M059J (cell line): ENCODE data around the gene GRAP. TPM values are rescaled to one million over a fixed set of nuclear protein-coding genes. Genes with fewer than 3 reads are reported as not detected.
"Not testable (repeated sequence)": the region's sequence is repeated elsewhere in the genome, so short reads cannot be mapped to it uniquely, and the experiment has no call there.

Experiments used
- DNase-seq: peaks from one replicate; pipeline ENCODE4 v3.0.0-alpha.2; 2012; ENCODE audit warnings: low read depth
- total RNA-seq: library from RNA; depleted of rRNA; stranded (reverse); fragments of >200 nt; shearing (Covaris generic); gene quantifications from 2 replicates; pipeline ENCODE4 v1.2.3, GENCODE V29; 2014; rRNA removed

GRAP gene
- 0.07 and 0.59 TPM in 2 replicates for total RNA-seq

GRCh38 chr17:19046782-19047375, at the start of gene GRAP:
GRAP (minus strand) TSS chr17:19046957; CDS start chr17:19046926, 31 bp downstream.
- not testable (repeated sequence) for DNase-seq

- not testable (repeated sequence) for DNase-seq
Observed at GRCh38 chr17:19093684-19094438, 47.1 kb upstream of the GRAP start.

GRCh38 chr17:19092737-19093683, 46.3 kb upstream of the GRAP start:
- not testable (repeated sequence) for DNase-seq

GRCh38 chr17:19090058-19090772, 43.5 kb upstream of the GRAP start:
- DNase-seq = not testable (repeated sequence)

GRCh38 chr17:19088804-19089685, 42.3 kb upstream of the GRAP start:
- DNase-seq = not testable (repeated sequence)

GRCh38 chr17:19077386-19077785, 30.6 kb upstream of the GRAP start:
- not testable (repeated sequence) for DNase-seq

GRCh38 chr17:19076398-19077192, 29.8 kb upstream of the GRAP start:
- not testable (repeated sequence) for DNase-seq

GRCh38 chr17:19070318-19071168, 23.8 kb upstream of the GRAP start:
- not testable (repeated sequence) for DNase-seq

- not testable (repeated sequence) for DNase-seq
Observed at GRCh38 chr17:19064378-19064777, 17.6 kb upstream of the GRAP start.

- not testable (repeated sequence) for DNase-seq
Observed at GRCh38 chr17:19063326-19063956, 16.7 kb upstream of the GRAP start.

- DNase-seq = not testable (repeated sequence)
Observed at GRCh38 chr17:19062718-19063325, 16.1 kb upstream of the GRAP start.

GRCh38 chr17:19062009-19062717, 15.4 kb upstream of the GRAP start:
- DNase-seq = not testable (repeated sequence)

- DNase-seq = not testable (repeated sequence)
Observed at GRCh38 chr17:19055447-19055846, 8.7 kb upstream of the GRAP start.

GRCh38 chr17:19048826-19049225, 2.1 kb upstream of the GRAP start:
- DNase-seq = not testable (repeated sequence)

- DNase-seq = not testable (repeated sequence)
Observed at GRCh38 chr17:19047510-19047909, 753 bp upstream of the GRAP start.

- not testable (repeated sequence) for DNase-seq
Observed at GRCh38 chr17:19044643-19045042, 2.1 kb downstream of the GRAP start.

- DNase-seq = not testable (repeated sequence)
Observed at GRCh38 chr17:19043032-19043431, 3.7 kb downstream of the GRAP start.
